Skeletal muscle cell (primary cell): ENCODE results near the gene SH3GLB2.
A peak's percentile ranks its signal among the peaks of the same experiment; 100 is the strongest.

Experiments
- DNase-seq: peaks from one replicate; pipeline ENCODE4 v3.0.0-alpha.2; 2010; ENCODE audit warnings: low read depth
- H3K4me3 ChIP-seq: 2 replicates; pipeline ENCODE4 v1.5.1; 2011; ENCODE audit warnings: low read depth, mild to moderate bottlenecking, control low read depth, low read length, moderate library complexity

The SH3GLB2 gene

GRCh38 chr9:129026442-129027223 is 1.5 kb downstream of the SH3GLB2 start:
- no peak for DNase-seq
- H3K4me3 ChIP-seq, result peak overlapping the region; percentile 74

- H3K4me3 ChIP-seq, result no peak overlapping the region
- DNase-seq, result no peak
Measured at GRCh38 chr9:129023908-129024233, 4.3 kb downstream of the SH3GLB2 start.

GRCh38 chr9:129023036-129023907 is 4.9 kb downstream of the SH3GLB2 start:
- H3K4me3 ChIP-seq, result no peak overlapping the region
- DNase-seq, result peak; percentile 54

GRCh38 chr9:129022037-129022436 is 6.1 kb downstream of the SH3GLB2 start:
- H3K4me3 ChIP-seq, result no peak overlapping the region
- DNase-seq, result no peak

- H3K4me3 ChIP-seq, result no peak overlapping the region
- no peak for DNase-seq
Measured at GRCh38 chr9:129021091-129021490, 7.0 kb downstream of the SH3GLB2 start.

GRCh38 chr9:129014608-129015007 is 13.5 kb downstream of the SH3GLB2 start:
- no peak overlapping the region for H3K4me3 ChIP-seq
- no peak for DNase-seq

- H3K4me3 ChIP-seq, result no peak overlapping the region
- no peak for DNase-seq
Measured at GRCh38 chr9:129014124-129014523, 14.0 kb downstream of the SH3GLB2 start.

- H3K4me3 ChIP-seq, result no peak overlapping the region
Measured at GRCh38 chr9:129013674-129014073, 14.5 kb downstream of the SH3GLB2 start.

GRCh38 chr9:129012893-129013448 is 15.2 kb downstream of the SH3GLB2 start:
- DNase-seq, result no peak
- no peak overlapping the region for H3K4me3 ChIP-seq

More at GRCh38 chr9:129013674-129014073, 14.5 kb downstream of the SH3GLB2 start:
- DNase-seq, result no peak

- no peak for DNase-seq
- no peak overlapping the region for H3K4me3 ChIP-seq
Measured at GRCh38 chr9:129012343-129012742, 15.8 kb downstream of the SH3GLB2 start.

GRCh38 chr9:129011761-129012181 is 16.4 kb downstream of the SH3GLB2 start:
- DNase-seq, result no peak
- H3K4me3 ChIP-seq, result no peak overlapping the region

GRCh38 chr9:129011170-129011569 is 17.0 kb downstream of the SH3GLB2 start:
- H3K4me3 ChIP-seq, result no peak overlapping the region
- no peak for DNase-seq

- no peak for DNase-seq
- H3K4me3 ChIP-seq, result no peak overlapping the region
Measured at GRCh38 chr9:129010267-129010975, 17.7 kb downstream of the SH3GLB2 start.

- H3K4me3 ChIP-seq, result no peak overlapping the region
- no peak for DNase-seq
Measured at GRCh38 chr9:129009584-129010141, 18.5 kb downstream of the SH3GLB2 start.

- no peak overlapping the region for H3K4me3 ChIP-seq
- DNase-seq, result no peak
Measured at GRCh38 chr9:129008986-129009583, 19.0 kb downstream of the SH3GLB2 start.

- H3K4me3 ChIP-seq, result no peak overlapping the region
- no peak for DNase-seq
Measured at GRCh38 chr9:129008469-129008965, 19.6 kb downstream of the SH3GLB2 start.

GRCh38 chr9:129007766-129008468 is 20.2 kb downstream of the SH3GLB2 start:
- DNase-seq, result no peak
- H3K4me3 ChIP-seq, result no peak overlapping the region

- no peak overlapping the region for H3K4me3 ChIP-seq
- DNase-seq, result peak; percentile 11
Measured at GRCh38 chr9:129007035-129007765, 20.9 kb downstream of the SH3GLB2 start.
